ENCODE data around the gene SLC25A26. TPM values are rescaled to one million over a fixed set of nuclear protein-coding genes. Genes with fewer than 3 reads are reported as not detected.
"Not testable (repeated sequence)": the region's sequence is repeated elsewhere in the genome, so short reads cannot be mapped to it uniquely, and the experiment has no call there.

Gene SLC25A26
- total and polyA plus RNA-seq, 3 experiments from 2014 or later = 18.9 to 38.4 (median 22.5) TPM

GRCh38 chr3:66416556-66417304 lies 195.9 kb downstream of the SLC25A26 start:
- Mint-ChIP-seq H3K36me3 (peaks cover 20 to 75% (median 22%) of the 10 kb centered on the region in 3 donors), H3K27ac (peak overlapping the region in 2 of 8 donors; percentile 40 to 61), H3K27me3 (no peaks in the 10 kb centered on the region), H3K9me3 (peaks cover 3 to 16% (median 11%) of the 10 kb centered on the region in 5 donors), H3K4me3 (no peak overlapping the region), H3K4me1 (peaks cover 25 to 34% (median 31%) of the 10 kb centered on the region in 3 donors)
- CTCF ChIA-PET = interaction anchor here (1.5 kb wide), 1 partner anchor 9 kb away, joined by 5 read pairs; no protein-coding TSS in a partner anchor
- peak in 1 of 5 donors; percentile 37 for DNase-seq
- H3K9me3 ChIP-seq (ENCODE audit: low read length) = no peaks in the 10 kb centered on the region
- H3K36me3 ChIP-seq (ENCODE audit: insufficient read depth, low read length) = peaks cover 8% of the 10 kb centered on the region
- no peaks in the 10 kb centered on the region for H3K27me3 ChIP-seq (ENCODE audit: insufficient read depth, low read length, poor library complexity, severe bottlenecking)
- no peak overlapping the region for H3K4me3 ChIP-seq (ENCODE audit: low read length)
- no peaks in the 10 kb centered on the region for H3K4me1 ChIP-seq (ENCODE audit: insufficient read depth, low read length)
- H3K27ac ChIP-seq (ENCODE audit: low read depth, low read length) = no peak overlapping the region
- POLR2A ChIA-PET = no interaction called here

- H3K36me3 Mint-ChIP-seq = peaks cover 27 to 71% (median 32%) of the 10 kb centered on the region in 3 donors
- H3K4me3 ChIP-seq (ENCODE audit: low read length) = no peak overlapping the region
- H3K27ac ChIP-seq (ENCODE audit: low read depth, low read length) = no peak overlapping the region
- H3K9me3 ChIP-seq (ENCODE audit: low read length) = no peaks in the 10 kb centered on the region
- H3K4me1 ChIP-seq (ENCODE audit: insufficient read depth, low read length) = no peaks in the 10 kb centered on the region
- no peaks in the 10 kb centered on the region for H3K27me3 ChIP-seq (ENCODE audit: insufficient read depth, low read length, poor library complexity, severe bottlenecking)
- H3K27ac Mint-ChIP-seq = peak overlapping the region in 3 of 8 donors; percentile 19 to 69 (median 23)
- CTCF ChIA-PET = no interaction called here
- peaks cover 8 to 29% (median 24%) of the 10 kb centered on the region in 5 donors for H3K9me3 Mint-ChIP-seq
- H3K4me3 Mint-ChIP-seq = no peak overlapping the region
- DNase-seq = no peak
- H3K27me3 Mint-ChIP-seq = no peaks in the 10 kb centered on the region
- H3K36me3 ChIP-seq (ENCODE audit: insufficient read depth, low read length) = peaks cover 8% of the 10 kb centered on the region
- H3K4me1 Mint-ChIP-seq = peaks cover 31 to 44% (median 38%) of the 10 kb centered on the region in 3 donors
- POLR2A ChIA-PET = no interaction called here
Measured at GRCh38 chr3:66418475-66418931, 197.7 kb downstream of the SLC25A26 start.

GRCh38 chr3:66419036-66419435 lies 198.2 kb downstream of the SLC25A26 start:
- peaks cover 29 to 70% (median 34%) of the 10 kb centered on the region in 3 donors for H3K36me3 Mint-ChIP-seq
- POLR2A ChIA-PET = no interaction called here
- no peak for DNase-seq
- no peak overlapping the region for H3K27ac ChIP-seq (ENCODE audit: low read depth, low read length)
- H3K9me3 ChIP-seq (ENCODE audit: low read length) = no peaks in the 10 kb centered on the region
- H3K27me3 ChIP-seq (ENCODE audit: insufficient read depth, low read length, poor library complexity, severe bottlenecking) = no peaks in the 10 kb centered on the region
- H3K4me3 Mint-ChIP-seq = no peak overlapping the region
- H3K36me3 ChIP-seq (ENCODE audit: insufficient read depth, low read length) = peaks cover 8% of the 10 kb centered on the region
- H3K4me1 ChIP-seq (ENCODE audit: insufficient read depth, low read length) = no peaks in the 10 kb centered on the region
- no peaks in the 10 kb centered on the region for H3K27me3 Mint-ChIP-seq
- H3K4me3 ChIP-seq (ENCODE audit: low read length) = no peak overlapping the region
- CTCF ChIA-PET = no interaction called here
- peaks cover 33 to 46% (median 40%) of the 10 kb centered on the region in 3 donors for H3K4me1 Mint-ChIP-seq
- H3K27ac Mint-ChIP-seq = peak overlapping the region in 3 of 8 donors; percentile 6 to 40 (median 23)
- H3K9me3 Mint-ChIP-seq = peaks cover 8 to 31% (median 26%) of the 10 kb centered on the region in 5 donors

GRCh38 chr3:66421144-66421543 lies 200.3 kb downstream of the SLC25A26 start:
- H3K9me3 ChIP-seq (ENCODE audit: low read length); CTCF ChIA-PET; DNase-seq; POLR2A ChIA-PET; H3K4me3 ChIP-seq (ENCODE audit: low read length); H3K36me3 ChIP-seq (ENCODE audit: insufficient read depth, low read length); H3K4me1 ChIP-seq (ENCODE audit: insufficient read depth, low read length); H3K27ac Mint-ChIP-seq; H3K27ac ChIP-seq (ENCODE audit: low read depth, low read length); H3K27me3 Mint-ChIP-seq; H3K27me3 ChIP-seq (ENCODE audit: insufficient read depth, low read length, poor library complexity, severe bottlenecking): not testable (repeated sequence)
- peaks cover 45 to 64% (median 58%) of the 10 kb centered on the region in 3 donors for H3K4me1 Mint-ChIP-seq
- H3K4me3 Mint-ChIP-seq = peak overlapping the region in 1 of 7 donors; percentile 33
- H3K9me3 Mint-ChIP-seq = peaks cover 8 to 32% (median 26%) of the 10 kb centered on the region in 5 donors
- peaks cover 32 to 58% (median 36%) of the 10 kb centered on the region in 3 donors for H3K36me3 Mint-ChIP-seq

- H3K27ac ChIP-seq (ENCODE audit: low read depth, low read length); H3K27me3 Mint-ChIP-seq; H3K4me3 Mint-ChIP-seq; CTCF ChIA-PET; H3K9me3 ChIP-seq (ENCODE audit: low read length); H3K36me3 ChIP-seq (ENCODE audit: insufficient read depth, low read length); H3K4me3 ChIP-seq (ENCODE audit: low read length); POLR2A ChIA-PET; H3K4me1 ChIP-seq (ENCODE audit: insufficient read depth, low read length); H3K27me3 ChIP-seq (ENCODE audit: insufficient read depth, low read length, poor library complexity, severe bottlenecking): not testable (repeated sequence)
- peaks cover 30 to 50% (median 34%) of the 10 kb centered on the region in 3 donors for H3K36me3 Mint-ChIP-seq
- DNase-seq = peak in 1 of 5 donors; percentile 12
- peaks cover 8 to 32% (median 26%) of the 10 kb centered on the region in 5 donors for H3K9me3 Mint-ChIP-seq
- H3K27ac Mint-ChIP-seq = peak overlapping the region in 1 of 8 donors; percentile 11
- peaks cover 52 to 70% (median 65%) of the 10 kb centered on the region in 3 donors for H3K4me1 Mint-ChIP-seq
Measured at GRCh38 chr3:66421893-66422292, 201.1 kb downstream of the SLC25A26 start.

- Histone ChIP-seq H3K36me3 (ENCODE audit: insufficient read depth, low read length) (no peaks in the 10 kb centered on the region), H3K27ac (ENCODE audit: low read depth, low read length) (no peak overlapping the region), H3K4me3 (ENCODE audit: low read length) (no peak overlapping the region), H3K27me3 (ENCODE audit: insufficient read depth, low read length, poor library complexity, severe bottlenecking) (no peaks in the 10 kb centered on the region), H3K9me3 (ENCODE audit: low read length) (no peaks in the 10 kb centered on the region), H3K4me1 (ENCODE audit: insufficient read depth, low read length) (no peaks in the 10 kb centered on the region)
- Mint-ChIP-seq H3K27me3 (no peaks in the 10 kb centered on the region), H3K9me3 (peaks cover 8 to 32% (median 26%) of the 10 kb centered on the region in 5 donors), H3K4me3 (no peak overlapping the region), H3K36me3 (peaks cover 32 to 44% (median 34%) of the 10 kb centered on the region in 3 donors), H3K27ac (peak overlapping the region in 2 of 8 donors; percentile 4), H3K4me1 (peaks cover 47 to 77% (median 75%) of the 10 kb centered on the region in 3 donors)
- CTCF ChIA-PET = no interaction called here
- POLR2A ChIA-PET = no interaction called here
- DNase-seq = no peak
Measured at GRCh38 chr3:66423791-66424190, 203.0 kb downstream of the SLC25A26 start.

- Histone ChIP-seq H3K4me3 (ENCODE audit: low read length) (no peak overlapping the region), H3K9me3 (ENCODE audit: low read length) (no peaks in the 10 kb centered on the region), H3K27ac (ENCODE audit: low read depth, low read length) (no peak overlapping the region), H3K4me1 (ENCODE audit: insufficient read depth, low read length) (no peaks in the 10 kb centered on the region), H3K27me3 (ENCODE audit: insufficient read depth, low read length, poor library complexity, severe bottlenecking) (no peaks in the 10 kb centered on the region), H3K36me3 (ENCODE audit: insufficient read depth, low read length) (no peaks in the 10 kb centered on the region)
- Mint-ChIP-seq H3K4me3 (no peak overlapping the region), H3K4me1 (peaks cover 49 to 77% (median 73%) of the 10 kb centered on the region in 3 donors), H3K36me3 (peaks cover 29 to 36% (median 30%) of the 10 kb centered on the region in 3 donors), H3K27ac (peak overlapping the region in 2 of 8 donors; percentile 28 to 29), H3K27me3 (no peaks in the 10 kb centered on the region), H3K9me3 (peaks cover 7 to 32% (median 26%) of the 10 kb centered on the region in 5 donors)
- ChIA-PET CTCF (no interaction called here), POLR2A (no interaction called here)
- DNase-seq = no peak
Measured at GRCh38 chr3:66425032-66425431, 204.2 kb downstream of the SLC25A26 start.

GRCh38 chr3:66425576-66426114 lies 204.8 kb downstream of the SLC25A26 start:
- H3K4me3 ChIP-seq (ENCODE audit: low read length) = no peak overlapping the region
- H3K4me1 Mint-ChIP-seq = peaks cover 46 to 77% (median 71%) of the 10 kb centered on the region in 3 donors
- H3K4me3 Mint-ChIP-seq = no peak overlapping the region
- DNase-seq = no peak
- CTCF ChIA-PET = no interaction called here
- POLR2A ChIA-PET = no interaction called here
- H3K36me3 ChIP-seq (ENCODE audit: insufficient read depth, low read length) = no peaks in the 10 kb centered on the region
- H3K27me3 Mint-ChIP-seq = no peaks in the 10 kb centered on the region
- H3K9me3 ChIP-seq (ENCODE audit: low read length) = no peaks in the 10 kb centered on the region
- no peaks in the 10 kb centered on the region for H3K4me1 ChIP-seq (ENCODE audit: insufficient read depth, low read length)
- peaks cover 24 to 30% (median 25%) of the 10 kb centered on the region in 3 donors for H3K36me3 Mint-ChIP-seq
- no peaks in the 10 kb centered on the region for H3K27me3 ChIP-seq (ENCODE audit: insufficient read depth, low read length, poor library complexity, severe bottlenecking)
- peak overlapping the region in 2 of 8 donors; percentile 28 to 29 for H3K27ac Mint-ChIP-seq
- H3K27ac ChIP-seq (ENCODE audit: low read depth, low read length) = no peak overlapping the region
- H3K9me3 Mint-ChIP-seq = peaks cover 5 to 28% (median 23%) of the 10 kb centered on the region in 5 donors
